Measurements from ENCODE around the gene PBX1.

The PBX1 gene

DNA sequence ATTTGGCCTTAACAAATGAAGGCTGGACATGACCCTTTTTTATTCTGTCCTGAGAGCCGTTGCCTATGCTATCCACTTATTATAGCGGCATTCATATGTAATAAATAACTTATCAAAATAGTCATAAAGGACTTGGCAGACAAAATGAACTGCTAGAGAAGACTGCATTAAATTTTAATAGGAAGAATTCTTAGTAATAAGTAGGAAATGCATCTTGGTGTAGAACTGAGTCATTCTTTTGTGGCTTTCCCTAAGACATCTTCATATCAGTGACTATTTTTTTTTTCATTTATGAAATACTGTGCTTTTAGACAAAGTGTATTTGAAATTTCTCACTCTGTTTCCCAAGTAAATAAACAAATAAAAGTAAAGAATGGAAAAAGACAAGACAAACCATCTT is 45.6 kb downstream of the PBX1 start:
- no peaks in the 10 kb centered on the region for H4K20me1 ChIP-seq (ENCODE audit: insufficient read depth, low read length)
- no peak overlapping the region for H3K27ac ChIP-seq (ENCODE audit: low read length)
- peaks cover 5% of the 10 kb centered on the region for H3K27me3 ChIP-seq (ENCODE audit: insufficient read depth, low read length, poor library complexity)
- no peak overlapping the region for H3K4me3 ChIP-seq (ENCODE audit: low read depth in 1 of 2, low read length in 2 of 2)
- ATAC-seq (ENCODE audit: insufficient read depth, low read depth) (no peak), DNase-seq (no peak)
- TF ChIP-seq EZH2 (IDR thresholded peaks at IDR 0.05; ENCODE audit: borderline replicate concordance, low read depth, low read length, severe bottlenecking), result no peak
- TF ChIP-seq, protein P1, sequence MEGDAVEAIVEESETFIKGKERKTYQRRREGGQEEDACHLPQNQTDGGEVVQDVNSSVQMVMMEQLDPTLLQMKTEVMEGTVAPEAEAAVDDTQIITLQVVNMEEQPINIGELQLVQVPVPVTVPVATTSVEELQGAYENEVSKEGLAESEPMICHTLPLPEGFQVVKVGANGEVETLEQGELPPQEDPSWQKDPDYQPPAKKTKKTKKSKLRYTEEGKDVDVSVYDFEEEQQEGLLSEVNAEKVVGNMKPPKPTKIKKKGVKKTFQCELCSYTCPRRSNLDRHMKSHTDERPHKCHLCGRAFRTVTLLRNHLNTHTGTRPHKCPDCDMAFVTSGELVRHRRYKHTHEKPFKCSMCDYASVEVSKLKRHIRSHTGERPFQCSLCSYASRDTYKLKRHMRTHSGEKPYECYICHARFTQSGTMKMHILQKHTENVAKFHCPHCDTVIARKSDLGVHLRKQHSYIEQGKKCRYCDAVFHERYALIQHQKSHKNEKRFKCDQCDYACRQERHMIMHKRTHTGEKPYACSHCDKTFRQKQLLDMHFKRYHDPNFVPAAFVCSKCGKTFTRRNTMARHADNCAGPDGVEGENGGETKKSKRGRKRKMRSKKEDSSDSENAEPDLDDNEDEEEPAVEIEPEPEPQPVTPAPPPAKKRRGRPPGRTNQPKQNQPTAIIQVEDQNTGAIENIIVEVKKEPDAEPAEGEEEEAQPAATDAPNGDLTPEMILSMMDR (IDR thresholded peaks at IDR 0.05; ENCODE audit: borderline replicate concordance, extremely low read depth, low read length, poor library complexity, severe bottlenecking), result no peak
- no peaks in the 10 kb centered on the region for H3K4me1 ChIP-seq (ENCODE audit: insufficient read depth, low read length)
- no peak overlapping the region for H3K4me2 ChIP-seq (ENCODE audit: insufficient read depth, low read length)
- no peak overlapping the region for H2AFZ ChIP-seq (ENCODE audit: low read depth, low read length)
- H3K9me3 ChIP-seq (ENCODE audit: insufficient read depth, low read length, severe bottlenecking), result no peaks in the 10 kb centered on the region
- no peaks in the 10 kb centered on the region for H3K79me2 ChIP-seq (ENCODE audit: insufficient read depth, low read length)
- H3K36me3 ChIP-seq (ENCODE audit: insufficient read depth, low read length), result no peaks in the 10 kb centered on the region
- no peak overlapping the region for H3K9ac ChIP-seq (ENCODE audit: low read depth, low read length)

DNA sequence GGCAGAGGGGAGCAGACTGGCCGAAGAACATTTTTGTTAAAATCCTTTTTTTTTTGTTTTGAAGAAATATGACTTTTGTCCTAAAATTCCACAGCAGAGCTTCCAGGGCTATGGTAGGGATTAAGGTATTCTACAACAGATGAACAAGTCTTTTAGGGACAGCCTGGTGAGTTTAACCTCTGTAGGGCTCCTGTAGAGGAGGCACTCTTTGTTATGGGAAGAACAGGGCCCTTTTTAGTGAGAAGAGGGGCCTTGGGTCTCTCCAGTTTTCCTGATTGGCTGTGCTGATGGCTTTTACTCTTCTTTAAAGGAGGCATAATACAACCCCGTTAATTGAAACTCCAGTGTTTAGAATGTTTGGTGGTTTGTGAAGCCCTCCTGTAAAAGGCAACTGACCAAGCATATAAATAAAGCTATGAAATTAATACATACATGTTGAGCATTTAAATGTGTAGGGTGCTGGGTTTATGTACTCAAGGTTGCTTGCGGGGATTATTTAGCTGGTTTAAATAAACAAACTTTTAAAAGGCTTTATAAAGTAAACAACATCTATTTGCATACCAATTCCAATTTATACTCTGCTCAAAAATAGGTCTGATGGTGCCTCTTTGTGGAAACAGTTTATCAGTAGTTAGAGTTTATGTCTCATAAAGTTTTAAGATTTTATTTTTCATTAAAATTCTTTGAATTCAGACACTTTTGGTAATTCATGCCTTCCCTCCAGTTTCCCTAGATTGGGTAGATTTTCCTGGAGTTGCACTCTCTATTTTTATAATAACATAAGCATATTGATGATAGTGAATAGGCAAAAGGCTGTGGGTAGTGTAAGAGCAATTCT is 46.5 kb downstream of the PBX1 start:
- no peak overlapping the region for H3K4me2 ChIP-seq (ENCODE audit: insufficient read depth, low read length)
- DNase-seq (no peak), ATAC-seq (ENCODE audit: insufficient read depth, low read depth) (no peak)
- H2AFZ ChIP-seq (ENCODE audit: low read depth, low read length), result no peak overlapping the region
- H3K4me3 ChIP-seq (ENCODE audit: low read depth in 1 of 2, low read length in 2 of 2), result no peak overlapping the region
- H3K36me3 ChIP-seq (ENCODE audit: insufficient read depth, low read length), result no peaks in the 10 kb centered on the region
- H4K20me1 ChIP-seq (ENCODE audit: insufficient read depth, low read length), result no peaks in the 10 kb centered on the region
- TF ChIP-seq, protein P1 (IDR thresholded peaks at IDR 0.05; ENCODE audit: borderline replicate concordance, extremely low read depth, low read length, poor library complexity, severe bottlenecking), result no peak
- TF ChIP-seq EZH2 (IDR thresholded peaks at IDR 0.05; ENCODE audit: borderline replicate concordance, low read depth, low read length, severe bottlenecking), result no peak
- H3K9ac ChIP-seq (ENCODE audit: low read depth, low read length), result no peak overlapping the region
- no peaks in the 10 kb centered on the region for H3K79me2 ChIP-seq (ENCODE audit: insufficient read depth, low read length)
- no peak overlapping the region for H3K27ac ChIP-seq (ENCODE audit: low read length)
- no peaks in the 10 kb centered on the region for H3K9me3 ChIP-seq (ENCODE audit: insufficient read depth, low read length, severe bottlenecking)
- peaks cover 5% of the 10 kb centered on the region for H3K27me3 ChIP-seq (ENCODE audit: insufficient read depth, low read length, poor library complexity)
- H3K4me1 ChIP-seq (ENCODE audit: insufficient read depth, low read length), result no peaks in the 10 kb centered on the region

DNA sequence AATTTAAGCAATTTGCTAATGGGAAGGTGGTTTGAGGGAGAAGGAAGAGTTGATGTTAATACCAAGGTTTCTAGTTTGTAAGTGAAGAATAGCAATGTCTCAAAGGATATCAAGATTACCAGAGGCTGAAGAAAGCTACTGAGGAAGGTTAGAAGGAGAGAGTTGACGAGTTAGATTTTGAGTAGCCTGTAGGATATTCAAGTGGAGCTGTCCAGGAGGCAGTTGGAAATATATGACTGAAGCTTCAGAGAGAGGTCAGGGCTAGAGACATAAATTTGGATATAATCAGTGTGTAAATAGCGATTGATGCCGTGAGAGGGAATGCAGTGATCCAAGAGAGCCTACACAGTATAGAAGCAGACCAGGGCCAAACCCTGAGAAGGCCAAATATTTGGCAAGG is 48.4 kb downstream of the PBX1 start:
- H3K36me3 ChIP-seq (ENCODE audit: insufficient read depth, low read length), result no peaks in the 10 kb centered on the region
- TF ChIP-seq EZH2 (IDR thresholded peaks at IDR 0.05; ENCODE audit: borderline replicate concordance, low read depth, low read length, severe bottlenecking), result no peak
- TF ChIP-seq, protein P1 (IDR thresholded peaks at IDR 0.05; ENCODE audit: borderline replicate concordance, extremely low read depth, low read length, poor library complexity, severe bottlenecking), result no peak
- H3K9me3 ChIP-seq (ENCODE audit: insufficient read depth, low read length, severe bottlenecking), result no peaks in the 10 kb centered on the region
- no peak overlapping the region for H3K27ac ChIP-seq (ENCODE audit: low read length)
- no peak overlapping the region for H3K9ac ChIP-seq (ENCODE audit: low read depth, low read length)
- no peak for DNase-seq
- no peaks in the 10 kb centered on the region for H3K79me2 ChIP-seq (ENCODE audit: insufficient read depth, low read length)
- no peak overlapping the region for H3K4me2 ChIP-seq (ENCODE audit: insufficient read depth, low read length)
- H3K4me1 ChIP-seq (ENCODE audit: insufficient read depth, low read length), result no peaks in the 10 kb centered on the region
- H3K27me3 ChIP-seq (ENCODE audit: insufficient read depth, low read length, poor library complexity), result peaks cover 5% of the 10 kb centered on the region
- H3K4me3 ChIP-seq (ENCODE audit: low read depth in 1 of 2, low read length in 2 of 2), result no peak overlapping the region
- no peak for ATAC-seq (ENCODE audit: insufficient read depth, low read depth)
- no peaks in the 10 kb centered on the region for H4K20me1 ChIP-seq (ENCODE audit: insufficient read depth, low read length)
- no peak overlapping the region for H2AFZ ChIP-seq (ENCODE audit: low read depth, low read length)

Measured in DND-41 (cell line).